GM11168 (cell line): Measurements from ENCODE around the gene COL4A2.

ENCODE experiments used
- in situ Hi-C: fragments of 300-500 bp; cut with MboI; formaldehyde crosslinking; loops from one replicate; pipeline ENCODE4 v1.12.0; 2022; ENCODE audit warnings: low sequenced_read_pairs; ENCODE audit not compliant: unreplicated experiment

COL4A2 gene

GRCh38 chr13:110371550-110372465, 64.7 kb downstream of the COL4A2 start:
- in situ Hi-C loops, result no loop called here

- in situ Hi-C loops, result no loop called here
These were observed 65.6 kb downstream of the COL4A2 start for GRCh38 chr13:110372676-110373075.

GRCh38 chr13:110373617-110374016, 66.5 kb downstream of the COL4A2 start:
- in situ Hi-C loops, result no loop called here

- in situ Hi-C loops, result no loop called here
These were observed 67.6 kb downstream of the COL4A2 start for GRCh38 chr13:110374431-110375370.

- in situ Hi-C loops, result no loop called here
These were observed 69.0 kb downstream of the COL4A2 start for GRCh38 chr13:110376120-110376519.

- in situ Hi-C loops, result no loop called here
These were observed 70.2 kb downstream of the COL4A2 start for GRCh38 chr13:110377178-110377825.

- in situ Hi-C loops, result no loop called here
These were observed 70.7 kb downstream of the COL4A2 start for GRCh38 chr13:110377826-110378201.

GRCh38 chr13:110379358-110379757, 72.3 kb downstream of the COL4A2 start:
- in situ Hi-C loops, result no loop called here

GRCh38 chr13:110379905-110380341, 72.8 kb downstream of the COL4A2 start:
- in situ Hi-C loops, result no loop called here

GRCh38 chr13:110380359-110381028, 73.4 kb downstream of the COL4A2 start:
- in situ Hi-C loops, result no loop called here

GRCh38 chr13:110381029-110381360, 73.9 kb downstream of the COL4A2 start:
- in situ Hi-C loops, result no loop called here

- in situ Hi-C loops, result no loop called here
These were observed 75.1 kb downstream of the COL4A2 start for GRCh38 chr13:110382229-110382628.

- in situ Hi-C loops, result no loop called here
These were observed 75.7 kb downstream of the COL4A2 start for GRCh38 chr13:110382830-110383229.

GRCh38 chr13:110387451-110388107, 80.5 kb downstream of the COL4A2 start:
- in situ Hi-C loops, result no loop called here

- in situ Hi-C loops, result no loop called here
These were observed 81.2 kb downstream of the COL4A2 start for GRCh38 chr13:110388108-110388943.

- in situ Hi-C loops, result no loop called here
These were observed 83.5 kb downstream of the COL4A2 start for GRCh38 chr13:110390567-110390966.

GRCh38 chr13:110391273-110391672, 84.2 kb downstream of the COL4A2 start:
- in situ Hi-C loops, result no loop called here

GRCh38 chr13:110392510-110393240, 85.6 kb downstream of the COL4A2 start:
- in situ Hi-C loops, result no loop called here
